Kasumi-1 (cell line): ENCODE data around the gene BPIFB3.

Source experiments
- DNase-seq, 2 experiments: peaks; one replicate each; lab custom pipeline; 2025; lab: John Stamatoyannopoulos, UW

The BPIFB3 gene

DNA sequence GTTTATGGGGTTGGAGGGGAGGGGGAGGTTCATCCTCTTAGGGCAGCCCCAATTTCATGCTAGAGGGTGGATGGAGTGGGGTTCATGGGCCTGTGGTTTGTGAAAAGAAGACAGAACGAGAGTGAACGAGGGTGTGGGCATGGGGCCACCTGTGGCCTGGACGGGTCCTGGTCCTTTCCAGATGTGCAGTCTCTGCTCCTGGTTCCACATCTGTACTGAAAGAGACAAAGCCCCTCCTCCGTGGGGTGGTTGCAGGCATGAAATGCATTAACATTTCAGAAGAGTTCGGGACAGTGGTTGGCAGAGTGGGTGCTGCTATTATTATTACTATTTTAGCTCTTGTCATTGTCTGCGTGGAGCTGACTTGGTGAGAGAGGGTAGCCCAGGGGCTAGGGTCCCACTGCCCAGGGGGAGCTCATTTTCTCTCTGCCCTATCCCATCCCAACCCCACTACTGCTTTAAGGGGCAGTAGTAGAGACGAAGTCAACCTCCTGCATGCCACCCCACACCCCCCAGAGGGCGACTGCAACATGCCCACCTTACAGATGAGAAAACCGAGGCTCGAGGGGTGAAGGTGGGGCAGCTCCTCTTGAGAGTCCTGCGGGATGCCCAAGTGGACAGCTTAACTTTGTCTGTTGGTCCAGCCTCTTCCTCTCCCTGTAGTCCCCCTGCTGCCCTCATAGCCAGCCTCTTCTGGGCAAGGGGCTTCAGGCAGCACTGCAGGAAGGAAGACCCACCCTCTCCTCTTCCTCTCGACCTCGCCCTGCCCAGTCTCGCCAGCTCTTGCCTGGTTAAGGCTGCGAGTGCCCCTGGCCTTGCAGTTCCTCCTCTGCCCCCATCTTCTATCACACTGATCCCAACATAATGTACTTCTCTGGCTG, 37.8 kb upstream of the BPIFB3 start:
- DNase-seq: no peak

- no peak for DNase-seq
Measured at GRCh38 chr20:33016581-33017109, 37.1 kb upstream of the BPIFB3 start.

GRCh38 chr20:33017542-33017941, 36.2 kb upstream of the BPIFB3 start:
- no peak for DNase-seq

- DNase-seq: no peak
Measured at GRCh38 chr20:33018169-33018931, 35.4 kb upstream of the BPIFB3 start.

DNA sequence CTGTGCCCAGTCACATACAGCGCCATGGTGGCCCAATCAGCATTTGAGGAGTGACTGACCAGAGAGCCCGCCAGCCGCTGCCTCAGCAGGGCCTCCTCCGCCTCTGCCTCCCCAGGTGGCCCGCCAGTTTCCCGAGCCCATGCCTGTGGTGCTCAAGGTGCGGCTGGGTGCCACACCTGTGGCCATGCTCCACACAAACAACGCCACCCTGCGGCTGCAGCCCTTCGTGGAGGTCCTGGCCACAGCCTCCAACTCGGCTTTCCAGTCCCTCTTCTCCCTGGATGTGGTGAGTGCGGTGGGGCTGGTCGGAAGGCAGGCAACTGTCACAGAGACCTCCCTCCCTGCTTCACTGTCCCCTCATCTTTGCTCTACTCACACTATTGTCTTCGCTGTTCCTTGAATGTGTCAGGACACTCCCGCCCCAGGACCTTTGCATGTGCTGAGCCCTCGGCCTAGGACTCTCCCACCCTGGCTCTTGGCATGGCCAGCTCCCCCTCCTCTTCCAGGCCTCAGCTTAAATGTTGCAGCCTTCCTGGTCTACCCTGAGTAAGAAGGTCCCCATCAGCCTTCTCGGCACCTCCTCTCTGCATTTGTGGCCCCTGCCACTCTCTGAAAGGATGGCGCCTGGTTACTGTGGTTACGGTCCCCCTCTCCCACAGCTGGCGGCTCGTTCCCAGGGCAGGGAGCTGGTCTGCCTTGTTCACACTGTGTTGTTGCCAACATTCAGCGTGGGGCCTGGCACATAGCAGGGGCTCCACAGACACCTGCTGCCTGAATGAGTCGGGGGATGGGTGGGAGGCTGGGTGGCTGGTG, 34.0 kb upstream of the BPIFB3 start:
- no peak for DNase-seq

GRCh38 chr20:33020278-33021161, 33.2 kb upstream of the BPIFB3 start:
- DNase-seq: no peak

- no peak for DNase-seq
Measured at GRCh38 chr20:33021879-33022278, 31.8 kb upstream of the BPIFB3 start.

GRCh38 chr20:33022289-33022688, 31.4 kb upstream of the BPIFB3 start:
- no peak for DNase-seq

- DNase-seq: no peak
Measured at GRCh38 chr20:33022694-33023438, 30.8 kb upstream of the BPIFB3 start.

DNA sequence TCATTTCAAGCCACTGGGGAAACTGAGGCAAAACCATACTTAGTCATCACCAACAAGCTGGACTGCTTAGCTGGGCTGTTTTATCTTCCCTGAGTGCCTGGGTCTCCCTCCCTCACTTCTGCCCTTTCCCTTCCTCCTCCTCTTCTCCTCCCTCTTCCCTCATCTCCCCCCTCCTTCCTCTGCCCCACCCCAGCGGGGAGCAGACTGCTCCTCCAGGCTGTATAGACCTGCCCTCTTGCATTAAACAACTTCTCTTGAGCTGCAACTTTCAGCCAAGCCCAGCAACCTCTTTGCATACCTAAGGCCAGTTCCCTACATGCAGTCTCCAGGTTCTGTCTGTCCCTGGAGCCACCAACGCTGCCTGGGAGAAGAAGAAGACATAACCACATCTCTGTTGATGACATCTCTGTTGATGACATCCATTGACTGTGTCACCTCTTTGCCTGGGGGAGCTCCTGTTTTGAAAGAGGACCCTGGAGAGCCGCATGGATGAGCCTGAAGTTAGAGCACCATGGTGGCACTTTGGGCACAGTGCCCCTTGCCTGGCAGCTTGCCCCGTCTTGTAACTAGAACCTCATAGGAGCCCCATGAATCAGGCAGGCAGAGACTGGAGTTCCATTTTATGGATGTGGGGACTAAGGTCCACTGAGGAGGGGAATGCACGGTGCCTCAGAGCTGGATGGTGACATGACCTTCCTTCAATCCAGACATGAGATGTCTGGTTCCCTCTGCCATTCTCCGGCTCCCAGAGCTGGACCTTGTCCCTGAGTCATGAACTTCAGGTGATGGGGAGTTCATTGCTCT, 30.1 kb upstream of the BPIFB3 start:
- DNase-seq: no peak

GRCh38 chr20:33024243-33024560, 29.5 kb upstream of the BPIFB3 start:
- no peak for DNase-seq

- DNase-seq: no peak
Measured at GRCh38 chr20:33024609-33025317, 28.9 kb upstream of the BPIFB3 start.

GRCh38 chr20:33025318-33025876, 28.3 kb upstream of the BPIFB3 start:
- no peak for DNase-seq

DNA sequence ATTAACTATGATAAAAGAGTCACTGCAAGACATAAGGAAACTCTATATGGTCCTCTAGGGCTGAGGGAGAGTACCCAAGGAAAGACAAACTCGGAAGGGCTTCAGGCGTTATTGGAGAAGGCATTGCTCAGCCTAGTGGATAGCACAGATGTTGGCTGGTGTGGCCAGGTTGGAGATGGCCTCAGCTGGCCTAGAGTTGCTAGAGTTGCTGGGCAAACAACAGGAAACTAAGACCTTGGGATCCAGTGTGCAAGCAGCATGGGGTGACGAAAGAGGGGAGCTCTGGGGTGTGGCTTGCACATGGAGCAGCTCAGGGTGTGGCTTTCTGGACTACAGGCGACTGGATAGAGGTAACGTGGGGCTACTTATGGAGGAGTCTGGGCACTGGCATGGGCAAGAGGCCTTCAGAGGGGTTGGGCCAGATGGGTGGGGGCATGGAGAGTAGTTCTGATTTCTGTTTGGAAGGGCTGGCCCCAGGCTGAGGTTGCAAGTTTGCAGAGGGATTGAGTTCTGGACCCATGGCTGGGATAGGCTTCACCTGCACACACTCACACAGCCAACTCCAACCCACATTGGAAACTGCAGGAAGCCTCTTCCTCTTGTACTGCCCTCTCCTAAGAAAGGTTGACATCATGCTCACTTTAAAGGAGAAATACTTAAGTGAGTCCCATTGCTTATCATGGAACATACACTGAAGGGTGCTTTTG, 27.5 kb upstream of the BPIFB3 start:
- DNase-seq: no peak

DNA sequence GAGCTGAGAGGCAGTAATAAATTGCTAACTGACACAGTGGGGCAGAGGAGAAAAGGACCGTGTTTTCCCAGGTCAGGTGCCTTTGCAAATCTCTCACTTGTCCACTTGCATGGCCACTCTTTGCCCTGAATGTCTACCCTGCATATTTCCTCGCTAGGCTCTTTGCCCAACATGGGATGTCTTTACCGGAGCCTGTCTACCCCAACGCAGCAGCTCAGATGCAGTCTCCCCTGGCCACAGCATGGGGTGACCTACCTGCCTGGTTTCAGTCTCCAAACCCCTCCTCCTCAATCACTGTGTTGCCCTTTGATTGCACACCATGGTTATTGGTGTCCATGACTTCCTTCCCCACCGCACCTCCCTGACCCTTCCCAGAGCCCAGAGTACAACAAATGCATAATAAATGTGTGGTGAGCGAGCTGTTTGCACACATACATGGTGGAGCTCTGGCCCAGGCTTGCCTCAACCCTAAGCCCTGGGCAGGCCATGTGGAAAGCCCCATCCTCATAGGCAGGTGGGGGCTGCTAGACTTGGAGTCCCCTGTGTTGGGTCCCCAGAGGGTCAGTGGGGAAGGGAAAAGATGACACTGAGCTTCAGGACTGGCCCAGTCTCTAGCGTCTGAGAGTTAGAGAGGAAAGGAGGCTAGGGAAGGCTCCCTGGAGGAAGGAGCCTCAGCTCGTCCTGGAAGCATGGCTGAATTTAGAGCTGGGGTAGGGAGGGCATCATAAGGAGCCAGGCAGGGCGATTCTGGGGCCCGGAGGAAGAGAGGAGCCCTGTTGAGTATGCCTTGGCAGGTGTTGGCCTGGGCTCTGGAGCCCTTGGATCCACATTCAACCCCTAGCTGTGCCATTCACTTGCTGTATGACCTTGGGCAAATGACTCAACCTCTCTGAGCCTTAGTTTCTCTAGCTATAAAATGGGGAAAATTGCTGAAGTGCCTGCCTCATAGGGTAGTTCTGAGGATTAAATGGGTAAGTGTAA, 26.6 kb upstream of the BPIFB3 start:
- DNase-seq: no peak

DNA sequence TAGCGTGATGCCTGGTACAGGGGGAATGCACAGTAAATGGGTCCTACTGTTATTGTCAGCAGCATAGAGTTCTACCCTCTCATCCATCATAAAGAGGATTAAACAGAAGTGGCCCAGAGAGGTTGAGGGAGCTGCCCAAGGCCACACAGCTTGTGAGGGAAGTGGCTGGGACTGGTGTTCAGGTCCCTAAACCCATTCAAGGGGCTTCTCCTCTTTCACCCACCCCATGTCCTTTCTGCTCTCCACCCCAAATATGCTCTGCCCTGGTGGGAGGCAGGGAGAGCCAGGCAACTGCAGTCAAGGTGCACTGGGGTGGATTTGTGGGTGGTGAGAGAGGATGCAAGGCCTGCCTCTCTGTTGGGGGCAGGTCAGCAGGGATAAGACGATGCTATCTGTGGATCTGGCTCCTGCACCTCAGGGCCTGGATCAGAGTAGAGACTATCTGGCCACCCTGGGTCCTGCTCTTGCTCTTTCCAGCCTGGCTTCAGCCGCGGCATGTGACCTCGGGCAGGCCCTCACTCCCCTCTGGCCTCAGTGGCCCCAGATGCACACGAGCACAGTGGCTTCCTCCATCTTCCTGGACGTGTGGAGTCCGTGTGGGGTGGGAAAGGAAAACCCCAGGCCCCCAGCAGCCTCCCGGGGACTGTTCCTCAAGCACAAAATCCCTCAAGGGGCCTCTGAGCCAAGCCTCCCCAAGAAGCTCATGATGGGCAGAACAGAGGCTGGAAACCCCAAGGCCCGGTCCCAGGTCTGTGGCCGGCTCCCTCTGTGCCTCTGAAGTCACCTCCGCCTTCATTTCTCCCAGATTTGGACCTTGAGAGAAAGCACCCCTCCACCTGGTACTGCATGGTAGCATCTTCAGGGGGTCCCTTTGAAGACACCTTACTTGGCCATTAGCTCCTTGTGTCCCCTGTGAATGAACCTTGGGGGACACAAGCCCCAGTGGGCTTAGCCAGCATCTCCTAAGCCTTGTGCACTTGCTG, 25.6 kb upstream of the BPIFB3 start:
- DNase-seq: no peak
